Measurements from ENCODE around the gene PRXL2C. TPM values are rescaled to one million over a fixed set of nuclear protein-coding genes. Genes with fewer than 3 reads are reported as not detected.

The PRXL2C gene
- total RNA-seq, 1 experiment from 2014 or later: 15.2 TPM

DNA sequence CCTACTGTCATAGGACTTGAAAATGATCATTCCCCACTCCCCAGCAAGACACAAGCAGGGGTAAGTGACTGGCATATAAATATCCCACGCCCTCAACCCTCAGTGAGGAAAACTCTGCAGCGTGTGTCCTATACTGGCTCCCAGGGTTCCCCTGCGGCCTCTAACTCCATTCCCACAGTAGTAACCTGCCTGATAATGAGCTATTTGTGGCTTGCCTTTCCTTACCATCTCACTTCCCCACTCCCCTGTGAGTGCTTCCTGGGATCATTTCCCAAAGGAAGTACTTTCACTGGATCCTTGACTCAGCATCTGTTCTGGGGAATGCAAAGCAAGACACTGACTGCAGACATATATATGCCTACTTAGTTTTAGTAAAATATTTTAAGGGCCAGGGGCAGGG, 49.8 kb downstream of the PRXL2C start:
- POLR2A ChIA-PET (ENCODE audit: unreplicated experiment): no interaction called here
- Histone ChIP-seq H3K4me1 (ENCODE audit: insufficient read depth, low read length) (no peaks in the 10 kb centered on the region), H3K9me2 (replicated peaks; ENCODE audit: low read length) (no peaks in the 10 kb centered on the region), H3K79me2 (ENCODE audit: low read length) (peaks cover 21% of the 10 kb centered on the region), H3F3A (ENCODE audit: low read length, unreplicated experiment) (no peaks in the 10 kb centered on the region), H3K9me3 (ENCODE audit: low read length) (no peaks in the 10 kb centered on the region), H3K36me3 (ENCODE audit: low read depth, low read length) (no peaks in the 10 kb centered on the region), H4K20me1 (ENCODE audit: low read length) (no peaks in the 10 kb centered on the region), H3K4me2 (ENCODE audit: low read length) (no peak overlapping the region), H3K27me3 (ENCODE audit: low read length) (no peaks in the 10 kb centered on the region), H2AFZ (ENCODE audit: low read length) (no peak overlapping the region), H3K9ac (ENCODE audit: low read length) (no peak overlapping the region), H3K27ac (ENCODE audit: low read length) (no peak overlapping the region), H3K4me3 (ENCODE audit: low read length) (no peak overlapping the region)
- no peak for DNase-seq
- CTCF ChIA-PET: no interaction called here
- no peak for ATAC-seq
- TF ChIP-seq EZH2 (IDR thresholded peaks at IDR 0.05; ENCODE audit: low read length, unreplicated experiment) (no peak), EZH2phosphoT487 (IDR thresholded peaks at IDR 0.05; ENCODE audit: borderline replicate concordance, low read length) (no peak)
- TF ChIP-seq, protein P1, sequence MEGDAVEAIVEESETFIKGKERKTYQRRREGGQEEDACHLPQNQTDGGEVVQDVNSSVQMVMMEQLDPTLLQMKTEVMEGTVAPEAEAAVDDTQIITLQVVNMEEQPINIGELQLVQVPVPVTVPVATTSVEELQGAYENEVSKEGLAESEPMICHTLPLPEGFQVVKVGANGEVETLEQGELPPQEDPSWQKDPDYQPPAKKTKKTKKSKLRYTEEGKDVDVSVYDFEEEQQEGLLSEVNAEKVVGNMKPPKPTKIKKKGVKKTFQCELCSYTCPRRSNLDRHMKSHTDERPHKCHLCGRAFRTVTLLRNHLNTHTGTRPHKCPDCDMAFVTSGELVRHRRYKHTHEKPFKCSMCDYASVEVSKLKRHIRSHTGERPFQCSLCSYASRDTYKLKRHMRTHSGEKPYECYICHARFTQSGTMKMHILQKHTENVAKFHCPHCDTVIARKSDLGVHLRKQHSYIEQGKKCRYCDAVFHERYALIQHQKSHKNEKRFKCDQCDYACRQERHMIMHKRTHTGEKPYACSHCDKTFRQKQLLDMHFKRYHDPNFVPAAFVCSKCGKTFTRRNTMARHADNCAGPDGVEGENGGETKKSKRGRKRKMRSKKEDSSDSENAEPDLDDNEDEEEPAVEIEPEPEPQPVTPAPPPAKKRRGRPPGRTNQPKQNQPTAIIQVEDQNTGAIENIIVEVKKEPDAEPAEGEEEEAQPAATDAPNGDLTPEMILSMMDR (conservative IDR thresholded peaks at IDR 0.05; ENCODE audit: low read depth, low read length): no peak
- BruUV-seq (replicated peaks): no TSS peak
- intact Hi-C loops (cut with micrococcal nuclease): no loop called here

DNA sequence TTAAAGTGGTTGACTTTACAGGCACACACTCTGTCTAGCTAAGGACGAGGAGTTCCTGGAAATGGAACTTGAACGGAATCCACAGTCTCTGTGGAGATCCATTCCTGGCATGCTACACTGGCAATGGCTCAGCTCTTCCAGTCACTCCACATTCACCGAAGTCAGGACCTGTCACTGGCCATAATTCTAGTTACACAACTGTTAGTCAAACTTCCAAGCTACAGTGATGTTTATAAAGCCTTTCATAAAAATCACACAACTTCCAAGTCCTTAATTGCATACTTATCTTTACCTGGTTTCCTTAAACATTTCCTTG, 51.2 kb downstream of the PRXL2C start:
- no peaks in the 10 kb centered on the region for H3K9me2 ChIP-seq (replicated peaks; ENCODE audit: low read length)
- H3K27me3 ChIP-seq (ENCODE audit: low read length): no peaks in the 10 kb centered on the region
- H4K20me1 ChIP-seq (ENCODE audit: low read length): no peaks in the 10 kb centered on the region
- ATAC-seq (no peak), DNase-seq (no peak)
- H2AFZ ChIP-seq (ENCODE audit: low read length): no peak overlapping the region
- H3K79me2 ChIP-seq (ENCODE audit: low read length): peaks cover 8% of the 10 kb centered on the region; the same call in 1 of the 2 replicates
- no peak overlapping the region for H3K4me2 ChIP-seq (ENCODE audit: low read length)
- H3K9ac ChIP-seq (ENCODE audit: low read length): no peak overlapping the region
- H3K9me3 ChIP-seq (ENCODE audit: low read length): no peaks in the 10 kb centered on the region
- H3K36me3 ChIP-seq (ENCODE audit: low read depth, low read length): no peaks in the 10 kb centered on the region
- H3F3A ChIP-seq (ENCODE audit: low read length, unreplicated experiment): no peaks in the 10 kb centered on the region
- ChIA-PET POLR2A (ENCODE audit: unreplicated experiment) (no interaction called here), CTCF (no interaction called here)
- H3K4me3 ChIP-seq (ENCODE audit: low read length): no peak overlapping the region
- intact Hi-C loops (cut with micrococcal nuclease): no loop called here
- no peak overlapping the region for H3K27ac ChIP-seq (ENCODE audit: low read length)
- BruUV-seq (replicated peaks): no TSS peak
- TF ChIP-seq EZH2 (IDR thresholded peaks at IDR 0.05; ENCODE audit: low read length, unreplicated experiment): no peak
- TF ChIP-seq, protein P1 (conservative IDR thresholded peaks at IDR 0.05; ENCODE audit: low read depth, low read length): no peak
- TF ChIP-seq EZH2phosphoT487 (IDR thresholded peaks at IDR 0.05; ENCODE audit: borderline replicate concordance, low read length): no peak
- H3K4me1 ChIP-seq (ENCODE audit: insufficient read depth, low read length): no peaks in the 10 kb centered on the region

DNA sequence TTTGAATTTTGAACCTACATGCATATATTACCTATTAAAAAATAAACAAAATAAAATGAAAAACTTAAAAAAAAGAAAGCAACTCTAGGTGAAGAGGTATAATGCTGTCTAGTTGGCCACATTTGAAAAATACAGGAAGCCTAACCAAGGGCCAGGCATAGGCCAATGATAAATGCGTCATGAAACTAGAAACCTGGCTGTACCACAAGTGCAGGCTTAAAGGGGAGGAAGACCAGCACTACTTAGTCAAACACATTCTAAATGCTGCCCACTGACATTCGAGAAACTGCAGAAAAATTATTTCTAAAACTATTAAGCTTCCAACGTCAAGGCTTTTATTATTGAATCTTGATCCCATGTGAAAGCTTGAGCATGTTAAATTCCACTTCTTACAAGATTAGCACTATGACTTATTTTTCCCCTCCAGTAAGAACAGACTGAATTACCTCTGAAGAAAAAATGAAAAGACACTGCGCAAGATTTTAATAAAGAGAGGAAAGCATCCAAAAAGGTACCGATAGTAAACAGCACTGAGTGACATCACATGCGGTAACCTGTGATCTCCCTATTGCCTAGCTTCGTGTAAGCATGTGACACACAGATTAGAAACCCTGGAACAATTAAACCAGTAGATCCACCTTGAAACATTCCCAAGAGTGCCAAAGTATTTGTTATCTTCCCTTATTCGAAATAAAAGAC, 51.7 kb downstream of the PRXL2C start:
- H3K9ac ChIP-seq (ENCODE audit: low read length): no peak overlapping the region
- H3K27ac ChIP-seq (ENCODE audit: low read length): no peak overlapping the region
- H3K79me2 ChIP-seq (ENCODE audit: low read length): peaks cover 7% of the 10 kb centered on the region; the same call in 1 of the 2 replicates
- POLR2A ChIA-PET (ENCODE audit: unreplicated experiment): no interaction called here
- H3F3A ChIP-seq (ENCODE audit: low read length, unreplicated experiment): no peaks in the 10 kb centered on the region
- CTCF ChIA-PET: no interaction called here
- TF ChIP-seq EZH2phosphoT487 (IDR thresholded peaks at IDR 0.05; ENCODE audit: borderline replicate concordance, low read length): no peak
- no TSS peak for BruUV-seq (replicated peaks)
- no peak for DNase-seq
- no peak for ATAC-seq
- H3K4me1 ChIP-seq (ENCODE audit: insufficient read depth, low read length): no peaks in the 10 kb centered on the region
- H3K9me3 ChIP-seq (ENCODE audit: low read length): no peaks in the 10 kb centered on the region
- no peaks in the 10 kb centered on the region for H3K27me3 ChIP-seq (ENCODE audit: low read length)
- H4K20me1 ChIP-seq (ENCODE audit: low read length): no peaks in the 10 kb centered on the region
- no peaks in the 10 kb centered on the region for H3K36me3 ChIP-seq (ENCODE audit: low read depth, low read length)
- no peak overlapping the region for H3K4me2 ChIP-seq (ENCODE audit: low read length)
- H3K9me2 ChIP-seq (replicated peaks; ENCODE audit: low read length): no peaks in the 10 kb centered on the region
- no peak overlapping the region for H3K4me3 ChIP-seq (ENCODE audit: low read length)
- intact Hi-C loops (cut with micrococcal nuclease): no loop called here
- no peak overlapping the region for H2AFZ ChIP-seq (ENCODE audit: low read length)
